Right lobe of liver (tissue), 6 donors: Measurements from ENCODE around the gene CIB2. TPM values are rescaled to one million over a fixed set of nuclear protein-coding genes. Genes with fewer than 3 reads are reported as not detected.

ENCODE experiments used
- ATAC-seq, 4 donors: fragments of 200-7000 bp; cut with Tn5 transposase; one replicate each; pipeline ENCODE4 v1.9.1; 2020; ENCODE audit warnings: mild to moderate bottlenecking in 4 of 4, moderate library complexity in 4 of 4
- DNase-seq, 3 donors: peaks; one replicate each; pipeline ENCODE4 v3.0.0-alpha.2; 2020
- H3K27ac ChIP-seq, 3 donors: fragments of 200-600 bp; one replicate each; pipeline ENCODE4 v1.8.0; 2022
- H3K27me3 ChIP-seq, 2 donors: fragments of 200-600 bp; one replicate each; pipeline ENCODE4 v1.8.0; 2022
- H3K36me3 ChIP-seq, 4 donors: fragments of 200-600 bp; sonication (generic) in 1 of 4; one replicate each; pipeline versions ENCODE4 v1.5.1 to v1.8.0; 2017 to 2022; ENCODE audit warnings: control low read depth in 1 of 4
- H3K4me1 ChIP-seq, 4 donors: fragments of 200-600 bp; sonication (generic) in 1 of 4; one replicate each; pipeline versions ENCODE4 v1.5.1 to v1.8.0; 2017 to 2022; ENCODE audit warnings: control low read depth in 1 of 4
- H3K4me3 ChIP-seq, 3 donors: fragments of 200-600 bp; one replicate each; pipeline ENCODE4 v1.8.0; 2022
- H3K9me3 ChIP-seq, 4 donors: fragments of 200-600 bp; sonication (generic) in 1 of 4; one replicate each; pipeline versions ENCODE4 v1.5.1 to v1.8.0; 2017 to 2022; ENCODE audit warnings: control low read depth in 1 of 4
- POLR2A ChIP-seq: fragments of 450-650 bp; IDR thresholded peaks from one replicate; pipeline ENCODE4 v1.6.1; 2017; ENCODE audit warnings: antibody characterized with exemption, mild to moderate bottlenecking
- WGBS: methylation state at CpG from one replicate; pipeline ENCODE4 v1.1.6; 2018; ENCODE audit warnings: low coverage, low lambda C conversion rate; ENCODE audit not compliant: insufficient coverage; ENCODE audit errors: missing lambda C conversion rate; 5-methylcytosine and 5-hydroxymethylcytosine counted together
- intact Hi-C, 2 donors: fragments of 100-400 bp; cut with DNase I; formaldehyde crosslinking; loops; one replicate each; pipeline versions ENCODE4 v1.11.2 to v1.14.1; 2022
- long read RNA-seq: library from polyadenylated mRNA; unstranded; transcript quantifications from one replicate; pipeline ENCODE4 v2.0.0, GENCODE V29; 2019
- total RNA-seq, 6 experiments: library from RNA; depleted of rRNA in 2 of 6; stranded (reverse); fragments of >200 nt in 2 of 6; fragmentation: NEBNext Ultra II Directional in 3 of 6; extraction: Animal tissue kit (Norgen Biotek cat#: 25700) in 3 of 6; gene quantifications; one replicate each; pipeline versions ENCODE4 v1.1.0 to v1.2.4, GENCODE V29; 2016 to 2023
- TF ChIP-seq, protein P1 (sequence below), 4 donors: fragments of 200-600 bp in 3 of 4; fragments of 450-650 bp in 1 of 4; IDR thresholded peaks; one replicate each; pipeline versions ENCODE4 v1.5.1 to v1.8.0; 2016 to 2022; ENCODE audit warnings: antibody characterized with exemption in 4 of 4, mild to moderate bottlenecking in 2 of 4
- donor health status: DM: no; HTN: yes; CAD: no.
- donor health status: DM: no; HTN: no; CAD: no.
- donor health status: DM: no; HTN: no; CAD: no.
- donor health status: DM: no; HTN: yes; CAD: no.
- donor health status: DM: no; HTN: yes; CAD: no.

CIB2 gene
- 1 to 10 TPM in 2 of 6 experiments, under 1 TPM in 3, not detected in 1; 0.22 to 1.3 (median 0.74) TPM for total RNA-seq
- long read RNA-seq = 0 reads

DNA sequence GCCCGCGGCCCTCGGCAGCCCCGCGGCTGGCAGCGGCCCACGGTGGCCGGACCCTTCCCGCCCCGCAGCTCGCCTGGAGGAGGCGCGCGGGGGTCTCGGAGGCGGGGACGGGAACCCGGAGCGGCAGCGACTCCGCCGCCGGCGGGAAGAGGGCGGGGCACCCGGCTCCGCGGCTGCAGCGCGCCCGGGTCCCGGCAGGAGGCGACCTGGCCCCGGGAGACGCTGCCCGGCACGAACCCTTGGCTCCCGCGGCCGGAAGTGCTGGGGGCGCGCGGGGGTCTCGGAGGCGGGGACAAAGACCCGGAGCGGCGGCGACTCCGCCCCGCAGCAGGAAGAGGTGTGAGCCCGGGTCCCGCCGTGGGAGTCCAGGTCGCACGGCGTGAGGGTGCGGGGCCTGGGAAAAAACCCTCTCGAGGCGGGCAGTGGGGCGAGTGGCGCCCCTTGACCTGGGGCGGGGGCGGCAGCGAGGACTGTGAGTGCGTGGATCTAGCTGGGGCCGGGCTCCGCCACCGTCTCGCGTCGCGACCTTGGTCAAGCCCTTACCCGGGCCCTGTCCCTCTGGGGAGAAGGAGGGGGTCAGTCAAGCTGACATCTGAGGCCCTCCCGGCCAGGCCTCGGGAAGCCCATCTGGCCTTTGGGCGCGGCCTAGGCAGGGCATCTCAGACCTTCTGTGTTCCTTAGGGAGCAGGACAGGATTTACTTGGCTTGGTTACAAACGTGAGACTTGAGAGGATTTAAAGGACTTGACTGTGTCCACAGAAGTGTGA is at the start of gene CIB2:
CIB2 (minus strand) TSS at position 151 of the 767 bp plus-strand sequence. CDS start 230 bp downstream, outside the sequence.
- H3K4me1 ChIP-seq = peaks cover 0 to 15% (median 0%) of the 10 kb centered on the region in 4 donors
- H3K36me3 ChIP-seq = no peaks in the 10 kb centered on the region
- H3K9me3 ChIP-seq = no peaks in the 10 kb centered on the region
- H3K27ac ChIP-seq = peak within 1 kb of the TSS; percentile 68 to 73 (median 69)
- ATAC-seq = peak; percentile 91 to 95 (median 94)
- whole genome bisulfite sequencing = 0% methylated on average over 3 of the region's 79 CpGs
- peak; percentile 62 for TF ChIP-seq POLR2A
- TF ChIP-seq, protein P1, sequence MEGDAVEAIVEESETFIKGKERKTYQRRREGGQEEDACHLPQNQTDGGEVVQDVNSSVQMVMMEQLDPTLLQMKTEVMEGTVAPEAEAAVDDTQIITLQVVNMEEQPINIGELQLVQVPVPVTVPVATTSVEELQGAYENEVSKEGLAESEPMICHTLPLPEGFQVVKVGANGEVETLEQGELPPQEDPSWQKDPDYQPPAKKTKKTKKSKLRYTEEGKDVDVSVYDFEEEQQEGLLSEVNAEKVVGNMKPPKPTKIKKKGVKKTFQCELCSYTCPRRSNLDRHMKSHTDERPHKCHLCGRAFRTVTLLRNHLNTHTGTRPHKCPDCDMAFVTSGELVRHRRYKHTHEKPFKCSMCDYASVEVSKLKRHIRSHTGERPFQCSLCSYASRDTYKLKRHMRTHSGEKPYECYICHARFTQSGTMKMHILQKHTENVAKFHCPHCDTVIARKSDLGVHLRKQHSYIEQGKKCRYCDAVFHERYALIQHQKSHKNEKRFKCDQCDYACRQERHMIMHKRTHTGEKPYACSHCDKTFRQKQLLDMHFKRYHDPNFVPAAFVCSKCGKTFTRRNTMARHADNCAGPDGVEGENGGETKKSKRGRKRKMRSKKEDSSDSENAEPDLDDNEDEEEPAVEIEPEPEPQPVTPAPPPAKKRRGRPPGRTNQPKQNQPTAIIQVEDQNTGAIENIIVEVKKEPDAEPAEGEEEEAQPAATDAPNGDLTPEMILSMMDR (IDR thresholded peaks at IDR 0.05) = peak; percentile 69 to 93 (median 82)
- H3K4me3 ChIP-seq = peak within 1 kb of the TSS; percentile 71 to 89 (median 74)
- intact Hi-C loops = no loop called here
- H3K27me3 ChIP-seq = no peaks in the 10 kb centered on the region
- DNase-seq = peak; percentile 74 to 78 (median 75)

DNA sequence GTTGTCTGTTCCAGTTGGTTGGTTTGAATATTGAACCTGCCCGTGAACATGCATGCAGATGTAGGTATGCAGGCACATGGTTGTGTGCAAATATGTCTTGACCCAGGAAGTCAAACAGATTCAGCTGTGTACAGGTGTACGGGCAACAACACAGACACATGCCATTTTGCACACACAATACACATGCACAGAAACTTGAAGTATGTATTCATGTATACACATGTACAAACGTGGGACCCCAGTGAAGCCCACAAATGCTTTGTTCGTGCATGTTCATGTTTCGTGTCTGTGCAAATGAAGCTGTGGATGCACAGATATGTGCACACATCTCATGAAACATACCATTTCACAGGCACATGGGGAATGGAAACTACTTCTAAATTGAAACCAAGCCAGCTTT is 48.7 kb upstream of the CIB2 start:
- Histone ChIP-seq H3K36me3 (no peaks in the 10 kb centered on the region), H3K9me3 (no peaks in the 10 kb centered on the region), H3K27me3 (no peaks in the 10 kb centered on the region), H3K4me3 (no peak overlapping the region), H3K4me1 (no peaks in the 10 kb centered on the region), H3K27ac (no peak overlapping the region)
- 87% methylated on average over 5 of the region's 5 CpGs for WGBS
- intact Hi-C loops = no loop called here
- ATAC-seq = no peak
- no peak for TF ChIP-seq POLR2A
- TF ChIP-seq, protein P1 (IDR thresholded peaks at IDR 0.05) = no peak
- DNase-seq = no peak

DNA sequence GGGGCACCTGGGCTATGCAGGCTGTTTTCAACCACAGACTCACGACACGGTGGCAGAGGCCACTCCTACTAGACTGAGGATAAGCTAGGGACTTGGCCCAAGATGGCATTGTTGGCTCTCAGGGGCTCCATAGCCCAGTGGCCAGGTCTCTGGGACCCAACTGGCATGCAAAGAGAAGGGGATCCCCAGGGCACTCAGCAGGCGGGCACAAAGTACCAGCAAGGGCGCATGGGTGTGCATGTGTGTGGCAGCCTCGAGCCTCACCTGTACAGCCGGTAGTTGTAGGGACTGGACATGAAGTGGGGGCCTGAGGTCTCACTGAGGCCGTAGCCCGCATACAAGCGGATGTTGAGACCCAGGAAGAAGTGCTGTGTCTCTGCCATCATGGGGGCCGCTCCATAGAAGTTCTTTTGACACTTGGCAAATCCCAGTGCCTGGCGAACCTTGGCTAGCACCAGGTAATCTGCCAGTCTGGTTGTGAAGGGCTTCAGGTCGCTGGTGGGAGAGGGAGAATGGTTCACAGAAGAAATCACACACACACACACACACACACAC is 48.1 kb upstream of the CIB2 start:
- DNase-seq (peak in 1 of 3 donors; percentile 40), ATAC-seq (no peak)
- no peaks in the 10 kb centered on the region for H3K4me1 ChIP-seq
- WGBS = 93% methylated on average over 6 of the region's 12 CpGs
- no peaks in the 10 kb centered on the region for H3K36me3 ChIP-seq
- intact Hi-C loops = no loop called here
- no peak overlapping the region for H3K27ac ChIP-seq
- no peaks in the 10 kb centered on the region for H3K9me3 ChIP-seq
- H3K27me3 ChIP-seq = no peaks in the 10 kb centered on the region
- TF ChIP-seq, protein P1 (IDR thresholded peaks at IDR 0.05) = no peak
- no peak for TF ChIP-seq POLR2A
- no peak overlapping the region for H3K4me3 ChIP-seq

DNA sequence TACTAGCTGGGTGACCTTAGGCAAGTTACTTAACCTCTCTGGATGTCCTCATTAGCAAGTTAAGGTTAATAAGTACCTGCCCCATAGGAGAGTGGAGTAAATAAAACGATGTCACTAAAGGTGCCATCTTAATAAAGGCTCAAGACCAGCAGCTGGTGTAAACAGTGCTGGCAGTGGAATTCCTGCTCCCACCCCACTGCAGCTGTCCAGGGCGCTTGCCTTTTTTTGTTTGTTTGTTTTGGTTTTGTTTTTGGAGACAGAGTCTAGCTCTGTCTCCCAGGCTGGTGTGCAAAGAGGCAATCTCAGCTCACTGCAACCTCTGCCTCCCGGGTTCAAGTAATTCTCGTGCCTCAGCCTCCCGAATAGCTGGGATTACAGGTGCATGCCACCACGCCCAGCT is 46.8 kb upstream of the CIB2 start:
- ATAC-seq (no peak), DNase-seq (no peak)
- TF ChIP-seq, protein P1 (IDR thresholded peaks at IDR 0.05) = no peak
- TF ChIP-seq POLR2A = no peak
- no peaks in the 10 kb centered on the region for H3K4me1 ChIP-seq
- no peaks in the 10 kb centered on the region for H3K27me3 ChIP-seq
- no peaks in the 10 kb centered on the region for H3K36me3 ChIP-seq
- no peaks in the 10 kb centered on the region for H3K9me3 ChIP-seq
- WGBS = 71% methylated on average over 6 of the region's 6 CpGs
- no peak overlapping the region for H3K4me3 ChIP-seq
- intact Hi-C loops = no loop called here
- H3K27ac ChIP-seq = no peak overlapping the region
